ACC112 (cell line): ENCODE results near the gene KATNB1.

ENCODE experiments used
- H2AFZ ChIP-seq: fragments of 200-600 bp; sonication (generic); one replicate; pipeline ENCODE4 v1.6.0; 2017; ENCODE audit warnings: antibody characterized with exemption, low read length; ENCODE audit not compliant: unreplicated experiment
- H3K27ac ChIP-seq: fragments of 200-600 bp; sonication (generic); 2 replicates; pipeline ENCODE4 v1.5.1; 2014; ENCODE audit warnings: low read depth, mild to moderate bottlenecking, antibody characterized with exemption, low read length, moderate library complexity
- H3K27me3 ChIP-seq: fragments of 200-600 bp; sonication (generic); 2 replicates; pipeline ENCODE4 v1.6.1; 2014; ENCODE audit warnings: mild to moderate bottlenecking, antibody characterized with exemption, low read length, moderate library complexity, mixed read lengths; ENCODE audit not compliant: insufficient read depth
- H3K36me3 ChIP-seq: fragments of 200-600 bp; sonication (generic); 2 replicates; pipeline ENCODE4 v1.6.1; 2016; ENCODE audit warnings: mild to moderate bottlenecking, antibody characterized with exemption, low read length, moderate library complexity, mixed read lengths; ENCODE audit not compliant: insufficient read depth
- H3K4me1 ChIP-seq: fragments of 200-600 bp; sonication (generic); one replicate; pipeline ENCODE4 v1.6.1; 2016; ENCODE audit warnings: low read length, mixed read lengths; ENCODE audit not compliant: insufficient read depth, unreplicated experiment, control insufficient read depth
- H3K4me3 ChIP-seq: fragments of 200-600 bp; sonication (generic); 2 replicates; pipeline ENCODE4 v1.5.1; 2014; ENCODE audit warnings: mild to moderate bottlenecking, low read depth, low read length
- H3K79me2 ChIP-seq: fragments of 200-600 bp; sonication (generic); one replicate; pipeline ENCODE4 v1.6.0; 2016; ENCODE audit warnings: low read length; ENCODE audit not compliant: control insufficient read depth, unreplicated experiment, insufficient read depth

Gene KATNB1, protein sequence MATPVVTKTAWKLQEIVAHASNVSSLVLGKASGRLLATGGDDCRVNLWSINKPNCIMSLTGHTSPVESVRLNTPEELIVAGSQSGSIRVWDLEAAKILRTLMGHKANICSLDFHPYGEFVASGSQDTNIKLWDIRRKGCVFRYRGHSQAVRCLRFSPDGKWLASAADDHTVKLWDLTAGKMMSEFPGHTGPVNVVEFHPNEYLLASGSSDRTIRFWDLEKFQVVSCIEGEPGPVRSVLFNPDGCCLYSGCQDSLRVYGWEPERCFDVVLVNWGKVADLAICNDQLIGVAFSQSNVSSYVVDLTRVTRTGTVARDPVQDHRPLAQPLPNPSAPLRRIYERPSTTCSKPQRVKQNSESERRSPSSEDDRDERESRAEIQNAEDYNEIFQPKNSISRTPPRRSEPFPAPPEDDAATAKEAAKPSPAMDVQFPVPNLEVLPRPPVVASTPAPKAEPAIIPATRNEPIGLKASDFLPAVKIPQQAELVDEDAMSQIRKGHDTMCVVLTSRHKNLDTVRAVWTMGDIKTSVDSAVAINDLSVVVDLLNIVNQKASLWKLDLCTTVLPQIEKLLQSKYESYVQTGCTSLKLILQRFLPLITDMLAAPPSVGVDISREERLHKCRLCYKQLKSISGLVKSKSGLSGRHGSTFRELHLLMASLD

DNA sequence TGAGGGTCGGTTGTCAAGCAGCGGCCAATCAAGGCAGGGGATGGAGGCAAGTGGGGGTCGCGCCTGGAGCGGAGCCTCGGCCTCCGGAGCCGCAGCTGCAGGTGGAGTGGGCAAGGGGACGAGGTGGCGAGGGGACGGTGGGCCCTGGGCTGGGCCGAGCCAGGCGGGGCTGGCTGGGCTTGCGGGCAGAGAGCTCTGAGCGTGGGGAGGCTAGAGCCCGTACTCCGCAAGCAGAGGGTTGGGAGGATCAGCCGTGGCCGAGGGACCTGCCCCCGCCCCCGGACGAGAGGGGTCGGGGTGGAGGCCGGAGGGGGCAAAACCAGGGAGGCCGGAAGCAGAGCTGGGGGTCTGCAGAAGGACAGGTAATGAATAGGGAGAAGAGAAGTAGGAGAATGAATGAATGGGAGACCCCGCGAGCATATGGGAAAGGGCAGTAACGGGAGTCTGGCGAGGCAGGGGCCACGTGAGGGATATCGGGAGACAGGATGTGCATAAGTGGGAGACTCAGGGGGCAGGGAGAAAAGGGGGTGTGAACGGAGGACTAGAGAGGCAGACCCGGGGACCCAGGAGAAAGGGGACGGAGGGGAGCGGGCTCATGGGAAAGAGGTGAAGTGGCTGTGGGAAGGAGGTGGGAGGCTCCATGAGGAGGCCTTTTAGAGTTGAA, at the start of gene KATNB1:
TSS of gene KATNB1 (plus strand) at position 16 of the 664 bp plus-strand sequence. CDS start 1,474 bp downstream, outside the sequence.
- H3K36me3 ChIP-seq, result peaks cover 8% of the 10 kb centered on the region
- no peaks in the 10 kb centered on the region for H3K27me3 ChIP-seq
- H3K79me2 ChIP-seq, result no peaks in the 10 kb centered on the region
- H3K4me3 ChIP-seq, result peak within 1 kb of the TSS; percentile 87
- peak within 1 kb of the TSS; percentile 68 for H3K27ac ChIP-seq
- H2AFZ ChIP-seq, result peak within 1 kb of the TSS; percentile 92
- H3K4me1 ChIP-seq, result peaks cover 14% of the 10 kb centered on the region

DNA sequence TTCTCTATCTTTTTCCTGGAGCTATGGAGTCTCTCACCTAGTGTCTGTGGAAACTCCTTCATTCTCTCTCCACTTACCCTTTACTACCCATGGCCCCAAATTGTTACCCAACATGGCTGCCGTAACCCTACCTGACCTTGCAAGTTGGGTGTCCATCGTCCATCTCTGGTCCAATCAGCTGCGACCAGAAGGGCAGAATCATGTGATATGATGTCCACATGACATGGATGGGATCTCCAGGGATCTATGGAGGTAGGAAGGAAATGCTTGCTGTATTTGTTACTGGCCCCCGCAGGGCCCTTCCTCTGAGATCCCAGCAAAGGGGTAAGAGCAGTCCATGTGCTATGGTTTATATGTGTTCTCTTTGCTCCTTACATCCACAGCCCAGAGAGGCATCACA, 49.0 kb upstream of the KATNB1 start:
- Histone ChIP-seq H3K36me3 (no peaks in the 10 kb centered on the region), H3K79me2 (no peaks in the 10 kb centered on the region), H3K4me1 (no peaks in the 10 kb centered on the region), H2AFZ (no peak overlapping the region), H3K27me3 (peaks cover 9% of the 10 kb centered on the region), H3K4me3 (no peak overlapping the region), H3K27ac (no peak overlapping the region)

DNA sequence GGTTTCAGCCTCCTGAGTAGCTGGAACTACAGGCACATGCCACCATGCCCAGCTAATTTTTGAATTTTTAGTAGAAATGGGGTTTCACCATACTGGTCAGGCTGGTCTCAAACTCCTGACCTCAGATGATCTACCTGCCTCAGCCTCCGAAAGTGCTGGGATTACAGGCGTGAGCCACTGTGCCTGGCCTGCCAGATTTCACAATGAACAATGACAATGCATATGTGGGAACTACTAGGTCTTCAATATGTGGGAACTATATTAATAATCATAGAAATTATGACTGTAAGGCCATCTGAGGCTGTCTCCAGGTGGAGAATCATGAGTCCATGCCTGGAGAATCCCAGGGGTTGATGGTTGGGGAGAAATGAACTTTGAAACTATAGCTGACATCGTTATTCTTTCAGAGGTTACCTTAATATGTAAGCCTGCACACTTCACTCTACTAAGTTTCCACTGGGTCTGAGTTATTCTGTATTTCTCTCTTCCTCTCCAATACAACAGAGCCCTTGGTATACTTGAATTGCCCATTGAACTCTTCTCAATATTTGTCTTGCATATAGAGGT, 48.1 kb upstream of the KATNB1 start:
- H3K36me3 ChIP-seq, result no peaks in the 10 kb centered on the region
- H3K27me3 ChIP-seq, result peaks cover 13% of the 10 kb centered on the region
- H3K4me3 ChIP-seq, result no peak overlapping the region
- no peaks in the 10 kb centered on the region for H3K4me1 ChIP-seq
- no peak overlapping the region for H2AFZ ChIP-seq
- no peak overlapping the region for H3K27ac ChIP-seq
- no peaks in the 10 kb centered on the region for H3K79me2 ChIP-seq

DNA sequence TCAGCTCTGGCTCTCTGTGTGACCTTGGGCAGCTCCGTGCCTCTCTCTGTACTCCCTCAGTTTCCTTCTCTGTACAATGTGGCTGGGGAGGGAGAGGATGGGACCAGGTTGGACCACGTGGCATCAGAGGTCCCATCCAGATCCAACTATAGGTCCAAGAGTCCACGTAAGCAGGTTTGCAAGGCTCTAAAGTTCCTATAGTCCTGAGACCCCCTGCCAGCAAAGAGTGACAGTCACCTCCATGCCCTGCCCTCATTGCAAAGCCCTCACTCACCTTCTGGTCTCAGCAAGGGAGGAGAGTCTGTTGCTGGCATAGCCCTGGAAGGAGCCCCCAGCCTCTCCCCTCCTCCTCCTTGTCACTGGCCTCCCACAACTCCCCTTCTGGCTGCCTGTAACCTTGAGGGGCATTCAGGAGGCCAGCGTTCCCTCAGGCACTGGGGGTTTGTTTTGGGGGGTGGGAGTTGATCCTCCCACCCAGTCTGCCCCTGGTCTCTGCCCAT, 47.0 kb upstream of the KATNB1 start:
- H3K27ac ChIP-seq, result no peak overlapping the region
- H3K4me1 ChIP-seq, result no peaks in the 10 kb centered on the region
- no peaks in the 10 kb centered on the region for H3K79me2 ChIP-seq
- no peak overlapping the region for H3K4me3 ChIP-seq
- H2AFZ ChIP-seq, result no peak overlapping the region
- H3K36me3 ChIP-seq, result no peaks in the 10 kb centered on the region
- peaks cover 18% of the 10 kb centered on the region for H3K27me3 ChIP-seq

DNA sequence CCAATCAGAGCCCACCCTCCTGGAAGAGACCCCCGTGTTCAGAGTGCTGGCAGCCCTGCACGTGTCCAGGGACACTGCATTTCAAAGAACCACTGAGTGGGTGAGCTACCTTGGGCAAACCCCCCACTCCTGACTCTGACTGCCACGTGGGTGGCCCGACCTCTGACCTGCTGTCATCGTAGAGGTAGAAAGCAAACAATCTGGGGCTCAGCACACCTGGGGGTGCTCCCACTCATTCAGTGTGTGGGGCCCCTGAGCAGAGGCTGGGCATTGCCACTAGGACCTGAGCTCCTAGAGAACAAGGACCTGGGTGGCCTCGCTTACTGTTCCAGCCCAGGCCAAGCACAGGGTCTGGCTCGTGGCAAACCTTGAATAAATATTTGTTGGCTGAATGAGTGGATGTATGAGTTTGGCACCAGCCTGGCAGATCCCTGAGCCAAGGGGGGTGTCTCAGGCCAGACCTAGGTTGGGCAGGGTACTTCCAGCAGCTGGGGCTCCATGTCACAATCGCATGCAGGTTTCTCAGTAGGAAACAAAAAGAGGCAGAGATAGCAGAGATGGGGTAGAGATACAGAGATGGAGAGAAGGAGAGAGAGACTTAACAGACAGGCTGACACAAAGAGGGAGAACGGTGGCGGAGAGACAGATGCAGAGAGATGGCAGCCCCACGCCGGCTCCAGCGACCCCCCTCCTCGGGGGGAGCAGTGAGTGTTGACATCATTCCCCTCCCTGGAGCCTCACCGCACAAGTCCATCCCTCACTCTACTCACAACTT, 46.4 kb upstream of the KATNB1 start:
- Histone ChIP-seq H3K27me3 (peaks cover 18% of the 10 kb centered on the region), H3K4me3 (no peak overlapping the region), H3K4me1 (no peaks in the 10 kb centered on the region), H3K79me2 (no peaks in the 10 kb centered on the region), H2AFZ (no peak overlapping the region), H3K36me3 (no peaks in the 10 kb centered on the region), H3K27ac (no peak overlapping the region)

DNA sequence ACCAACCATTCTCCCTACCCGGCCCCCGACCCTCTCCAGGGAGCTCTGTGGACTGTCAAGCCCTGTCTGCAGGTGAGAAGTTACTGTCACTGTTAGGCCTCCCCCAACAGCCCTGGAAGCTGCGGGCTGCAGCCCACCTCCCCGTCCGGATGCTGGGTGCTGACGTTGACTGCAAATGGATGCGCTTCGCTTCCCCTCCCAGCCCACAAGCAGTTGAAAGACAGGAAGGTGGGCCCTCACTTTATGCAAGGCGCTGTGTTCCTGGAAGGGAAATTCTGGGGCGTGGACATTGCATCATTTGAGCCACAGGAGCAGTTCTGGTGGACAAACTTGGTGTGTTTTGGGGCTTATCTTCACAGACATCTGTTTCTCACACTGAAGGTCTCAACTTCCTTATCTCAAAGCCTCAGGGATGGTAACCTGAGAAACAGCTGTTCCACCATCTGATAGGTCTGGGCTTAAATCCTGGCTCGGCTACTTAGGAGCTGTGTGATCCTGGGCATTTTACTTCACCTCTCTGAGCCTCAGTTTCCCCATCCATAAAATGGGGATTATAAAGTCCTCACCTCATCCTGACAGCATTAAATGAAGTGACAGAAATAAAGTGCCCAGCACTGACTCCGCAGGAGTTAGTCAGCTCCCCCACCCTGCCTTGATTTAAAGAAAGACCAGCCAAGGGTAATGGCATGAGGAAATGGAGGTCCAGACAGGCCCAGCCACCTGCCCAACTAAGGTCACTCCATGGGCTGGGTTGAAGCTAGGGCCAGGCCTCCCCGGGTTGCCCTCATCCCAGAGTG, 45.6 kb upstream of the KATNB1 start:
- no peaks in the 10 kb centered on the region for H3K4me1 ChIP-seq
- H3K27ac ChIP-seq, result no peak overlapping the region
- H3K27me3 ChIP-seq, result peaks cover 18% of the 10 kb centered on the region
- no peaks in the 10 kb centered on the region for H3K79me2 ChIP-seq
- no peaks in the 10 kb centered on the region for H3K36me3 ChIP-seq
- H2AFZ ChIP-seq, result no peak overlapping the region
- no peak overlapping the region for H3K4me3 ChIP-seq

DNA sequence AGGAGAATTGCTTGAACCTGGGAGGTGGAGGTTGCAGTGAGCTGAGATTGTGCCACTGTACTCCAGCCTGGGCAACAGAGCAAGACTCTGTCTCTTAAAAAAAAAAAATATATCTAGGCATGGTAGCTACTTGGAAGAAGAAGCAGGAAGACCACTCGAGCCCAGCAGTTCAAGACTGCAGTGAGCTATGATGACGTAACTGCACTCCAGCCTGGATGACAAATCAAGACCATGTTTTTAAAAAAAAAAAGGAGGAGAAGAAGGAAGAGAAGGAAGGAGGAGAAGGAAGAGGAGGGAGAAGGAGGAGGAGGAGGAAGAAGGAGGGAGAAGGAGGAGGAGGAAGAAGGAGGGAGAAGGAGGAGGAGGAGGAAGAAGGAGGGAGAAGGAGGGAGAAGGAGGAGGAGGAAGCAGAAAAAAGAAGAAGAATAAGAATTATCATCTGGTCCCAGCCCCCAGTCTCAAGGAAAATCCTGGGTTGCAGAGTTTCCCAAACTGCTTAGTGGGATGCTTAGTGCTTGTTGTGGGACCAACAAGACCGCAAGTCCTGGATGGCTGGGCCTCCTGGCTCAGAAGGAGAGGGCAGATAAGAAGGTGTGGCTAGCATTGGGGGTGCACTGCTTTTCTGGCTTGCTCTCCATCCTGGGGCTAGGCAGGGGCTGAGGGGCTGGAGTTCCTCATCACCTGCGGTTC, 44.6 kb upstream of the KATNB1 start:
- no peaks in the 10 kb centered on the region for H3K79me2 ChIP-seq
- H3K27me3 ChIP-seq, result peaks cover 18% of the 10 kb centered on the region
- no peak overlapping the region for H3K4me3 ChIP-seq
- no peaks in the 10 kb centered on the region for H3K4me1 ChIP-seq
- no peak overlapping the region for H3K27ac ChIP-seq
- H2AFZ ChIP-seq, result no peak overlapping the region
- no peaks in the 10 kb centered on the region for H3K36me3 ChIP-seq

DNA sequence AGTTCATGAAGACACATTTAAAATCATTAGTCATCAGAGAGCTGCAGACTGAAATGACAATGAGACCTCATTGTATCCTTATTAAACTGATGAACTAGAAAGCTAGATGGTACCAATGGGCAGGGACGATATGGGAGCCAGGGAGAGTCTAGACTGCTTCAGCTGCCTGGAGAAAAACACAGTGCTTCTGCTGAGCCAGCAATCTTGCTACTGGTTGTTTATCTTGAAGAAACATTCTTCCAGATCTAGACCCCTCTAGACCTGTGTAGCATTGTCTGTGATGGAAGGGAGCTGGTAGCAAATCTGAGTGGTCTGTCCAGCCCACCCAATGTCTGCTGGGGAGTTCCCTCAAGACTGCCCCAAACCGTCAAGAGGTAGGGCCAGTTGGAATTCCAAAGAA, 42.9 kb upstream of the KATNB1 start:
- Histone ChIP-seq H3K79me2 (no peaks in the 10 kb centered on the region), H3K27ac (no peak overlapping the region), H3K4me1 (no peaks in the 10 kb centered on the region), H3K27me3 (peaks cover 12% of the 10 kb centered on the region), H2AFZ (no peak overlapping the region), H3K36me3 (no peaks in the 10 kb centered on the region), H3K4me3 (no peak overlapping the region)

DNA sequence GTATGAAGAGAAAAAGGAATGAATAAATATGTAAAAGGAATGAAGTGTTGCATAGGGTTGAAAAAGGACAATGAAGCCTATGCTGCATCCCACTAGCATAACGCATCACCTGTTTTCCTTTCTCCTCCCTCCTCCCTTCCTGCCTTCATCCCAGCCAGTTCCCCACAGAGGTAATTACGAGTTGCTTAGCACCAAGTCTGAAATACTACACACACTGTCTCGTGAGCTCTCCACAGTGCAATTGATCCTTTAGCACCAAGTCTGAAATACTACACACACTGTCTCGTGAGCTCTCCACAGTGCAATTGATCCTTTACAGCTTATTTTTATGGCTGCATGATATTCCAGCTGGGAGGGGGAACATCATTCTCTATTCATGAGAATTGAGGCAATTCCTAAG, 42.0 kb upstream of the KATNB1 start:
- no peak overlapping the region for H3K4me3 ChIP-seq
- peaks cover 12% of the 10 kb centered on the region for H3K27me3 ChIP-seq
- no peaks in the 10 kb centered on the region for H3K79me2 ChIP-seq
- H3K36me3 ChIP-seq, result no peaks in the 10 kb centered on the region
- no peak overlapping the region for H3K27ac ChIP-seq
- H2AFZ ChIP-seq, result no peak overlapping the region
- H3K4me1 ChIP-seq, result no peaks in the 10 kb centered on the region
